IMR-90 (cell line): ENCODE results near the gene MICA. TPM values are rescaled to one million over a fixed set of nuclear protein-coding genes. Genes with fewer than 3 reads are reported as not detected.
"Not testable (repeated sequence)": the region's sequence is repeated elsewhere in the genome, so short reads cannot be mapped to it uniquely, and the experiment has no call there.

Experiments used
- ATAC-seq: fragments of 200-7000 bp; cut with Tn5 transposase; 2 replicates; pipeline ENCODE4 v1.9.1; 2020; ENCODE audit warnings: low read depth, mild to moderate bottlenecking, moderate library complexity
- BruUV-seq: library from RNA; stranded (reverse); fragments of 400-500 nt; replicated peaks from 2 replicates; lab custom pipeline; 2021; lab: Mats Ljungman, UMichigan
- CTCF ChIA-PET: fragments of 300-600 bp; formaldehyde crosslinking; extraction: SDS; loops from one replicate; lab custom pipeline; 2021; ENCODE audit warnings: antibody characterized with exemption; lab: Yijun Ruan, JAX
- POLR2A ChIA-PET: fragments of 300-600 bp; sonication (Branson Sonifier 250); formaldehyde crosslinking; loops from one replicate; lab custom pipeline; 2022; ENCODE audit warnings: antibody characterized with exemption; ENCODE audit not compliant: unreplicated experiment; lab: Charles Lee
- DNase-seq: peaks from one replicate; pipeline ENCODE4 v3.0.0; 2013
- H2AFZ ChIP-seq: replicated peaks from 2 replicates; pipeline ENCODE3; 2013; ENCODE audit warnings: low read length, mild to moderate bottlenecking; ENCODE audit not compliant: poor library complexity
- H2AK5ac ChIP-seq: 2 replicates; pipeline ENCODE4 v1.6.1; 2013; ENCODE audit warnings: low read depth, low read length, inconsistent platforms
- H2AK9ac ChIP-seq: replicated peaks from 2 replicates; pipeline ENCODE3; 2013; ENCODE audit warnings: mild to moderate bottlenecking, low read depth, low read length, moderate library complexity; ENCODE audit not compliant: poor library complexity
- H2BK120ac ChIP-seq: 2 replicates; pipeline ENCODE4 v1.6.1; 2013; ENCODE audit warnings: low read depth, low read length, inconsistent platforms
- H2BK15ac ChIP-seq: 3 replicates; pipeline ENCODE4 v1.6.1; 2013; ENCODE audit warnings: low read depth, low read length, inconsistent platforms
- H2BK20ac ChIP-seq: 2 replicates; pipeline ENCODE4 v1.6.1; 2013; ENCODE audit warnings: low read depth, mild to moderate bottlenecking, inconsistent platforms, low read length, moderate library complexity
- H2BK5ac ChIP-seq: 2 replicates; pipeline ENCODE4 v1.6.1; 2013; ENCODE audit warnings: mild to moderate bottlenecking, low read depth, low read length, inconsistent platforms; ENCODE audit not compliant: poor library complexity, severe bottlenecking
- H3K14ac ChIP-seq: replicated peaks from 2 replicates; pipeline ENCODE4 v1.6.1; 2013; ENCODE audit warnings: low read depth, low read length, inconsistent platforms
- H3K18ac ChIP-seq: 2 replicates; pipeline ENCODE4 v1.6.1; 2013; ENCODE audit warnings: low read depth, low read length, control low read depth
- H3K23ac ChIP-seq: 2 replicates; pipeline ENCODE4 v1.6.1; 2013; ENCODE audit warnings: low read depth, low read length, inconsistent platforms
- H3K27ac ChIP-seq: 2 replicates; pipeline ENCODE4 v1.5.1; 2013; ENCODE audit warnings: mild to moderate bottlenecking, control low read depth, low read length; ENCODE audit not compliant: insufficient read depth
- H3K27me3 ChIP-seq: 2 replicates; pipeline ENCODE4 v1.6.1; 2013; ENCODE audit warnings: low read length; ENCODE audit not compliant: control insufficient read depth, insufficient read depth
- H3K36me3 ChIP-seq: 2 replicates; pipeline ENCODE4 v1.6.1; 2013; ENCODE audit warnings: low read length, mixed read lengths; ENCODE audit not compliant: control insufficient read depth, insufficient read depth
- H3K4ac ChIP-seq: 2 replicates; pipeline ENCODE4 v1.6.1; 2013; ENCODE audit warnings: low read depth, low read length, inconsistent platforms
- H3K4me1 ChIP-seq: 2 replicates; pipeline ENCODE4 v1.6.1; 2013; ENCODE audit warnings: low read length, mixed read lengths; ENCODE audit not compliant: control insufficient read depth, insufficient read depth
- H3K4me2 ChIP-seq: 2 replicates; pipeline ENCODE4 v1.6.1; 2013; ENCODE audit warnings: low read depth, mild to moderate bottlenecking, control low read depth, low read length, moderate library complexity
- H3K4me3 ChIP-seq: 2 replicates; pipeline ENCODE4 v1.5.1; 2013; ENCODE audit warnings: low read depth, mild to moderate bottlenecking, control low read depth, low read length, moderate library complexity; ENCODE audit not compliant: insufficient read depth
- H3K56ac ChIP-seq: 2 replicates; pipeline ENCODE4 v1.6.1; 2013; ENCODE audit warnings: low read length, inconsistent platforms; ENCODE audit not compliant: insufficient read depth; ENCODE audit errors: extremely low read depth
- H3K79me1 ChIP-seq, 2 experiments: 2 replicates each; pipeline ENCODE4 v1.6.1; 2013; ENCODE audit warnings: low read length in 2 of 2, inconsistent platforms in 1 of 2, low read depth in 1 of 2
- H3K9ac ChIP-seq: 2 replicates; pipeline ENCODE4 v1.6.1; 2013; ENCODE audit warnings: low read depth, low read length, control low read depth
- H3K9me1 ChIP-seq: 2 replicates; pipeline ENCODE4 v1.6.1; 2013; ENCODE audit warnings: low read length, inconsistent platforms; ENCODE audit not compliant: insufficient read depth
- H3K9me3 ChIP-seq: 2 replicates; pipeline ENCODE4 v1.6.1; 2013; ENCODE audit warnings: low read length; ENCODE audit not compliant: control insufficient read depth, insufficient read depth
- H4K20me1 ChIP-seq: 2 replicates; pipeline ENCODE4 v1.6.1; 2013; ENCODE audit warnings: low read length, inconsistent platforms; ENCODE audit not compliant: insufficient read depth
- H4K5ac ChIP-seq: 2 replicates; pipeline ENCODE4 v1.6.1; 2013; ENCODE audit warnings: mild to moderate bottlenecking, low read depth, low read length, control low read depth
- H4K8ac ChIP-seq, 2 experiments: 2 replicates each; pipeline ENCODE4 v1.6.1; 2013; ENCODE audit warnings: low read depth in 2 of 2, low read length in 2 of 2, control low read depth in 1 of 2, inconsistent platforms in 1 of 2
- H4K91ac ChIP-seq: 2 replicates; pipeline ENCODE4 v1.6.1; 2013; ENCODE audit warnings: low read depth, low read length, inconsistent platforms; ENCODE audit not compliant: insufficient read depth
- WGBS, 2 experiments: methylation state at CpG; one replicate each; pipeline versions ENCODE4 v1.1.5 to v1.1.7; 2013; ENCODE audit warnings: missing lambda C conversion rate in 2 of 2; ENCODE audit not compliant: insufficient read length in 1 of 2; ENCODE audit errors: extremely low coverage in 2 of 2; 5-methylcytosine and 5-hydroxymethylcytosine counted together
- dilution Hi-C: fragments of 300-500 bp; cut with HindIII; formaldehyde crosslinking; loops from one replicate; pipeline ENCODE4 v1.14.3; 2018; ENCODE audit warnings: low sequenced_read_pairs; ENCODE audit not compliant: unreplicated experiment
- in situ Hi-C: fragments of 300-500 bp; cut with MboI; formaldehyde crosslinking; loops from 3 replicates; pipeline ENCODE4 v1.14.3; 2019; ENCODE audit warnings: low sequenced_read_pairs, inconsistent platforms, mixed read lengths
- intact Hi-C: fragments of 100-400 bp; cut with micrococcal nuclease; formaldehyde crosslinking; loops from 2 replicates; pipeline ENCODE4 v1.10.0; 2022
- polyA plus RNA-seq, 3 experiments: library from polyadenylated mRNA; depleted of rRNA; stranded (reverse); fragments of >200 nt; gene quantifications; 2 replicates each; pipeline ENCODE4 v1.2.3, GENCODE V29; 2012; ENCODE audit warnings: low replicate concordance in 1 of 3
- total RNA-seq: library from RNA; depleted of rRNA; stranded (reverse); fragments of >200 nt; gene quantifications from 2 replicates; pipeline ENCODE4 v1.2.3, GENCODE V29; 2012

Gene MICA
- total and polyA plus RNA-seq, 2 of the 4 experiments (the other 2 are of a cell fraction) = 55.9 to 67.7 TPM

DNA sequence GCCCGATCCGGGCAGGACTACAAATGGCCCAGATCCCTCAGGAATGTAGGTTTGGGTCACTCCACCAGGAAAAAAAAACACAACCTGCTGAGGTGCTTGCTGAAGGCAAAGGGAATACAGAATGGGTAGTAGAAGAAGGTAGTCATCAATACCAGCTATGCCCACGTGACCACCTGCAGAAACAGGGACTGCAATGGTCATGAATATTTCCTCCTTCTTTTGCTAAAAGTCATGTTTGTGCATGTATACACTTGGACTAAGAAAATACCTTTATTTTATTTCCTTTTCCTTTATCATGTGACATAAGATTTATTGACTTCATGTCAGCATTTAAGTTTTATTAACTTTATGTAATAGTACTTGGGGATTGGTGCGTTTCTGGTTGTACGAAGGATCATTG lies 31.7 kb downstream of the MICA start:
- H3K9me3 ChIP-seq, CTCF ChIA-PET, H4K8ac ChIP-seq, H2AK5ac ChIP-seq, H3K23ac ChIP-seq, H3K14ac ChIP-seq, DNase-seq, H2BK5ac ChIP-seq, H4K91ac ChIP-seq, H3K4me2 ChIP-seq, H2BK120ac ChIP-seq, intact Hi-C loops, in situ Hi-C loops, H2AK9ac ChIP-seq, H3K9me1 ChIP-seq, H3K4ac ChIP-seq, H4K20me1 ChIP-seq, H3K79me1 ChIP-seq, H3K27ac ChIP-seq, H3K9ac ChIP-seq, H2BK15ac ChIP-seq, H4K5ac ChIP-seq, H2BK20ac ChIP-seq, H3K4me3 ChIP-seq, dilution Hi-C loops, ATAC-seq, H2AFZ ChIP-seq, BruUV-seq, POLR2A ChIA-PET, H3K18ac ChIP-seq, H3K36me3 ChIP-seq, H3K4me1 ChIP-seq, H3K56ac ChIP-seq: not testable (repeated sequence)
- H3K27me3 ChIP-seq = peaks cover 14% of the 10 kb centered on the region
- 100% methylated on average over 2 of the region's 5 CpGs; no CpG with 5 or more reads in 1 of the 2 experiments for WGBS, 2 experiments
